Activated naive CD8-positive, alpha-beta T cell treated with anti-CD3 and anti-CD28 coated beads for 36 hours (primary cell): Measurements from ENCODE around the gene FHIT. TPM values are rescaled to one million over a fixed set of nuclear protein-coding genes. Genes with fewer than 3 reads are reported as not detected.
A peak's percentile ranks its signal among the peaks of the same experiment; 100 is the strongest.

Experiments used
- DNase-seq: peaks from one replicate; pipeline ENCODE4 v3.0.0; 2021
- H3K27ac Mint-ChIP-seq: one replicate; pipeline ENCODE4 v1.8.0; 2022; ENCODE audit warnings: mild to moderate bottlenecking, moderate library complexity, mixed read lengths
- H3K27me3 Mint-ChIP-seq: one replicate; pipeline ENCODE4 v1.8.0; 2022; ENCODE audit warnings: mild to moderate bottlenecking, mixed read lengths
- H3K36me3 Mint-ChIP-seq: one replicate; pipeline ENCODE4 v1.8.0; 2021; ENCODE audit warnings: mild to moderate bottlenecking, mixed read lengths
- H3K4me1 Mint-ChIP-seq: one replicate; pipeline ENCODE4 v1.8.0; 2021; ENCODE audit warnings: mixed read lengths
- H3K4me3 Mint-ChIP-seq: one replicate; pipeline ENCODE4 v1.8.0; 2022; ENCODE audit warnings: mild to moderate bottlenecking, moderate library complexity, mixed read lengths
- H3K9me3 Mint-ChIP-seq: one replicate; pipeline ENCODE4 v1.8.0; 2022; ENCODE audit warnings: mixed read lengths
- total RNA-seq, 2 experiments: library from RNA; stranded (reverse); gene quantifications; one replicate each; pipeline ENCODE4 v1.2.3, GENCODE V29; 2021

Gene FHIT
- total RNA-seq, 2 experiments from 2014 or later: 8.6 to 9.0 TPM

GRCh38 chr3:59885101-59885500, 1366.2 kb downstream of the FHIT start:
- Mint-ChIP-seq H3K27ac (no peak overlapping the region), H3K4me1 (peaks cover 29% of the 10 kb centered on the region)

GRCh38 chr3:59884409-59884808, 1366.8 kb downstream of the FHIT start:
- DNase-seq: no peak
- no peak overlapping the region for H3K4me3 Mint-ChIP-seq
- H3K36me3 Mint-ChIP-seq: peaks cover 5% of the 10 kb centered on the region
- H3K9me3 Mint-ChIP-seq: peaks cover 4% of the 10 kb centered on the region
- H3K27me3 Mint-ChIP-seq: no peaks in the 10 kb centered on the region
- peaks cover 29% of the 10 kb centered on the region for H3K4me1 Mint-ChIP-seq
- H3K27ac Mint-ChIP-seq: no peak overlapping the region

More at GRCh38 chr3:59885101-59885500, 1366.2 kb downstream of the FHIT start:
- Mint-ChIP-seq H3K9me3 (peaks cover 6% of the 10 kb centered on the region), H3K4me3 (no peak overlapping the region), H3K36me3 (peaks cover 7% of the 10 kb centered on the region), H3K27me3 (no peaks in the 10 kb centered on the region)
- no peak for DNase-seq

- H3K27me3 Mint-ChIP-seq: no peaks in the 10 kb centered on the region
- peaks cover 5% of the 10 kb centered on the region for H3K36me3 Mint-ChIP-seq
- H3K9me3 Mint-ChIP-seq: peaks cover 4% of the 10 kb centered on the region
- DNase-seq: no peak
- H3K27ac Mint-ChIP-seq: no peak overlapping the region
- H3K4me1 Mint-ChIP-seq: peaks cover 29% of the 10 kb centered on the region
- H3K4me3 Mint-ChIP-seq: no peak overlapping the region
These were observed 1368.5 kb downstream of the FHIT start for GRCh38 chr3:59882746-59883145.

GRCh38 chr3:59880717-59881116, 1370.5 kb downstream of the FHIT start:
- Mint-ChIP-seq H3K4me3 (no peak overlapping the region), H3K4me1 (peaks cover 21% of the 10 kb centered on the region), H3K9me3 (peaks cover 4% of the 10 kb centered on the region), H3K36me3 (peaks cover 5% of the 10 kb centered on the region), H3K27me3 (no peaks in the 10 kb centered on the region), H3K27ac (no peak overlapping the region)
- no peak for DNase-seq

- Mint-ChIP-seq H3K9me3 (peaks cover 2% of the 10 kb centered on the region), H3K27ac (no peak overlapping the region), H3K4me3 (no peak overlapping the region), H3K36me3 (peaks cover 5% of the 10 kb centered on the region), H3K27me3 (no peaks in the 10 kb centered on the region), H3K4me1 (peaks cover 8% of the 10 kb centered on the region)
- no peak for DNase-seq
These were observed 1372.1 kb downstream of the FHIT start for GRCh38 chr3:59879031-59879581.

- H3K4me1 Mint-ChIP-seq: peaks cover 14% of the 10 kb centered on the region
- peaks cover 7% of the 10 kb centered on the region for H3K36me3 Mint-ChIP-seq
- DNase-seq: no peak
- no peak overlapping the region for H3K27ac Mint-ChIP-seq
- H3K27me3 Mint-ChIP-seq: no peaks in the 10 kb centered on the region
- no peak overlapping the region for H3K4me3 Mint-ChIP-seq
- H3K9me3 Mint-ChIP-seq: no peaks in the 10 kb centered on the region
These were observed 1373.2 kb downstream of the FHIT start for GRCh38 chr3:59878038-59878427.

GRCh38 chr3:59877263-59878037, 1373.8 kb downstream of the FHIT start:
- Mint-ChIP-seq H3K27ac (no peak overlapping the region), H3K4me3 (no peak overlapping the region), H3K36me3 (peaks cover 6% of the 10 kb centered on the region), H3K4me1 (peaks cover 12% of the 10 kb centered on the region), H3K27me3 (no peaks in the 10 kb centered on the region), H3K9me3 (no peaks in the 10 kb centered on the region)
- DNase-seq: no peak

- Mint-ChIP-seq H3K4me1 (peaks cover 15% of the 10 kb centered on the region), H3K4me3 (no peak overlapping the region), H3K36me3 (peaks cover 14% of the 10 kb centered on the region), H3K27me3 (no peaks in the 10 kb centered on the region), H3K9me3 (no peaks in the 10 kb centered on the region), H3K27ac (no peak overlapping the region)
- DNase-seq: no peak
These were observed 1374.7 kb downstream of the FHIT start for GRCh38 chr3:59876533-59877062.

GRCh38 chr3:59873576-59874230, 1377.5 kb downstream of the FHIT start:
- Mint-ChIP-seq H3K4me3 (no peak overlapping the region), H3K27ac (no peak overlapping the region), H3K9me3 (peaks cover 2% of the 10 kb centered on the region), H3K4me1 (peaks cover 15% of the 10 kb centered on the region), H3K36me3 (peaks cover 15% of the 10 kb centered on the region), H3K27me3 (no peaks in the 10 kb centered on the region)
- DNase-seq: no peak

GRCh38 chr3:59872128-59872527, 1379.1 kb downstream of the FHIT start:
- Mint-ChIP-seq H3K27me3 (no peaks in the 10 kb centered on the region), H3K4me1 (peaks cover 29% of the 10 kb centered on the region)
- no peak for DNase-seq

GRCh38 chr3:59867185-59868002, 1383.9 kb downstream of the FHIT start:
- no peak overlapping the region for H3K4me3 Mint-ChIP-seq
- peak overlapping the region; percentile 90 for H3K27ac Mint-ChIP-seq

More at GRCh38 chr3:59872128-59872527, 1379.1 kb downstream of the FHIT start:
- H3K4me3 Mint-ChIP-seq: no peak overlapping the region
- H3K27ac Mint-ChIP-seq: no peak overlapping the region
- peaks cover 2% of the 10 kb centered on the region for H3K9me3 Mint-ChIP-seq
- peaks cover 15% of the 10 kb centered on the region for H3K36me3 Mint-ChIP-seq

GRCh38 chr3:59866076-59866475, 1385.2 kb downstream of the FHIT start:
- peaks cover 34% of the 10 kb centered on the region for H3K9me3 Mint-ChIP-seq
- H3K36me3 Mint-ChIP-seq: peaks cover 28% of the 10 kb centered on the region
- DNase-seq: no peak
- no peak overlapping the region for H3K4me3 Mint-ChIP-seq
- peaks cover 28% of the 10 kb centered on the region for H3K4me1 Mint-ChIP-seq
- peak overlapping the region; percentile 46 for H3K27ac Mint-ChIP-seq
- no peaks in the 10 kb centered on the region for H3K27me3 Mint-ChIP-seq

More at GRCh38 chr3:59867185-59868002, 1383.9 kb downstream of the FHIT start:
- Mint-ChIP-seq H3K27me3 (no peaks in the 10 kb centered on the region), H3K4me1 (peaks cover 32% of the 10 kb centered on the region), H3K36me3 (peaks cover 29% of the 10 kb centered on the region), H3K9me3 (peaks cover 29% of the 10 kb centered on the region)
- no peak for DNase-seq

GRCh38 chr3:59865351-59865750, 1385.9 kb downstream of the FHIT start:
- Mint-ChIP-seq H3K36me3 (peaks cover 32% of the 10 kb centered on the region), H3K4me3 (no peak overlapping the region), H3K27ac (no peak overlapping the region), H3K4me1 (peaks cover 28% of the 10 kb centered on the region), H3K9me3 (peaks cover 34% of the 10 kb centered on the region), H3K27me3 (no peaks in the 10 kb centered on the region)
- DNase-seq: no peak

- Mint-ChIP-seq H3K27ac (no peak overlapping the region), H3K9me3 (peaks cover 32% of the 10 kb centered on the region), H3K4me3 (no peak overlapping the region), H3K36me3 (peaks cover 33% of the 10 kb centered on the region), H3K4me1 (peaks cover 16% of the 10 kb centered on the region), H3K27me3 (no peaks in the 10 kb centered on the region)
- no peak for DNase-seq
These were observed 1388.6 kb downstream of the FHIT start for GRCh38 chr3:59862686-59863085.
